Measurements from ENCODE around the gene RIC8B. TPM values are rescaled to one million over a fixed set of nuclear protein-coding genes. Genes with fewer than 3 reads are reported as not detected.

The RIC8B gene
- total RNA-seq, 6 experiments from 2014 or later: 5.9 to 10.6 (median 6.5) TPM

DNA sequence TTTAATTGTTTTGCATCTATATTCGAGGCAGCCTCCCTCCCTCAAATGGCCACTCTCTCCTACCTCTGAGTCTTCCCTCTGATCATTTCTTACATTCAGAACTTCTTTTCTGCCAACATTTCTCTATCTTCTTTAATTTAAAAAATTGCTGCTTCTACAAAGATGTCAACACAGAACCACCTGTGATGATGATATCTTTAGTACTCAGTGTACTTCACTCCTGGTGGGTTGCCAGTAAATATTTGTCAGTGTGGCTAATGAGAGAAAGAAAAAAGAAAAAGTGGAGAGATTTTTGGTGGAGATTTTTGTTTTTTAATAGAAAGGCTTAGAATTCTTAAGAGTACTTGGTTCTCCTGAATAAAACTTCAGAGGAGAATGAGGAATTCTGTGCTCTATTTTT, 8.1 kb downstream of the RIC8B start:
- DNase-seq (no peak), ATAC-seq (peak; percentile 53 to 61 (median 56))
- H3K27me3 ChIP-seq: no peaks in the 10 kb centered on the region
- intact Hi-C loops (cut with DNase I): no loop called here
- peak overlapping the region in 1 of 3 donors; percentile 38 for H3K27ac ChIP-seq
- TF ChIP-seq POLR2A (IDR thresholded peaks at IDR 0.05): no peak
- H3K4me3 ChIP-seq: no peak overlapping the region
- peaks cover 0 to 23% (median 0%) of the 10 kb centered on the region in 4 donors for H3K4me1 ChIP-seq
- WGBS (ENCODE audit: insufficient coverage, low coverage, low lambda C conversion rate, missing lambda C conversion rate): 26% methylated on average over 1 of the region's 1 CpG
- no peaks in the 10 kb centered on the region for H3K36me3 ChIP-seq
- no peaks in the 10 kb centered on the region for H3K9me3 ChIP-seq

DNA sequence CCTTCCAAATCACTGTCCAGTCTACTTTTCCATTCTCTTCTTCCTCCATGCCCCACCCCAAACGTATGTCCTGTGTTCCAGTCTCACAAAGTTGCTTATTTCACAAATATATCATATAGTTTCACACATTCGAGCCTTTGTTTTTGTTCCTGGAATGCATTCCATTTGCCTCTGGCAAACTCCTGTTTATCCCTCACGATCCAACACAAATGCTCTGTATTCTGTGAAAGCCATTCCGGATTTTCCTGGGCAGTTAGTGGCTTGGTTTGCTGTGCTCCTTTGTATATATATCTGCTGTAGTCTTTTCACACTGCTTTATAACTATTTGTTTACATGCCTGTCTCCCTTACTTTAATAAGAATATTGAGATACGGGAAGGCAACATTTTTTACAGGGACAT, 9.0 kb downstream of the RIC8B start:
- 90% methylated on average over 5 of the region's 5 CpGs for WGBS (ENCODE audit: insufficient coverage, low coverage, low lambda C conversion rate, missing lambda C conversion rate)
- H3K27ac ChIP-seq: no peak overlapping the region
- H3K27me3 ChIP-seq: no peaks in the 10 kb centered on the region
- no peak for ATAC-seq
- intact Hi-C loops (cut with DNase I): no loop called here
- H3K4me3 ChIP-seq: no peak overlapping the region
- DNase-seq: no peak
- no peaks in the 10 kb centered on the region for H3K36me3 ChIP-seq
- TF ChIP-seq, protein P1, sequence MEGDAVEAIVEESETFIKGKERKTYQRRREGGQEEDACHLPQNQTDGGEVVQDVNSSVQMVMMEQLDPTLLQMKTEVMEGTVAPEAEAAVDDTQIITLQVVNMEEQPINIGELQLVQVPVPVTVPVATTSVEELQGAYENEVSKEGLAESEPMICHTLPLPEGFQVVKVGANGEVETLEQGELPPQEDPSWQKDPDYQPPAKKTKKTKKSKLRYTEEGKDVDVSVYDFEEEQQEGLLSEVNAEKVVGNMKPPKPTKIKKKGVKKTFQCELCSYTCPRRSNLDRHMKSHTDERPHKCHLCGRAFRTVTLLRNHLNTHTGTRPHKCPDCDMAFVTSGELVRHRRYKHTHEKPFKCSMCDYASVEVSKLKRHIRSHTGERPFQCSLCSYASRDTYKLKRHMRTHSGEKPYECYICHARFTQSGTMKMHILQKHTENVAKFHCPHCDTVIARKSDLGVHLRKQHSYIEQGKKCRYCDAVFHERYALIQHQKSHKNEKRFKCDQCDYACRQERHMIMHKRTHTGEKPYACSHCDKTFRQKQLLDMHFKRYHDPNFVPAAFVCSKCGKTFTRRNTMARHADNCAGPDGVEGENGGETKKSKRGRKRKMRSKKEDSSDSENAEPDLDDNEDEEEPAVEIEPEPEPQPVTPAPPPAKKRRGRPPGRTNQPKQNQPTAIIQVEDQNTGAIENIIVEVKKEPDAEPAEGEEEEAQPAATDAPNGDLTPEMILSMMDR (IDR thresholded peaks at IDR 0.05): no peak
- no peak for TF ChIP-seq POLR2A (IDR thresholded peaks at IDR 0.05)
- H3K4me1 ChIP-seq: peaks cover 0 to 18% (median 0%) of the 10 kb centered on the region in 4 donors
- no peaks in the 10 kb centered on the region for H3K9me3 ChIP-seq

DNA sequence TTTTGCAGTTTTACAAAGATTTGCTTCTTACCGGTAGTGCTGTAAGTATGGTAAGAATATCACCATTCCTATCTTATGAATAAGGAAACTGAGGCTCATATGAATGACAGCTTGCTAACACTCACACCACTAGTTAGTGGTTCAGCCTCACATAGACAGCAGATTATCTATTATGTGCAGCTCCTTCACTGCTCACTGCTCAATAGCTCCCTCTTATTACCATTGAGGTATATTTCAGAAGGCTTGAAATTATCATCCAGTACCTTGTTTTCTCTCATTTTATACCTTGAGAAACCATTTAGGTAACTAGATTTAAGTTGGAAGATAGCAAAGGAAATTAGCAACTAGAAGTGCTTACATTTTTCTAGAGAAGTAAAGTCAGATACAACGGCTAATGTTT, 15.5 kb downstream of the RIC8B start:
- no peak for DNase-seq
- Histone ChIP-seq H3K27ac (no peak overlapping the region), H3K27me3 (no peaks in the 10 kb centered on the region), H3K4me3 (no peak overlapping the region), H3K9me3 (no peaks in the 10 kb centered on the region), H3K36me3 (no peaks in the 10 kb centered on the region), H3K4me1 (peaks cover 0 to 8% (median 0%) of the 10 kb centered on the region in 4 donors)
- WGBS (ENCODE audit: insufficient coverage, low coverage, low lambda C conversion rate, missing lambda C conversion rate): 97% methylated on average over 2 of the region's 2 CpGs
- peak in 3 of 4 donors; percentile 36 to 48 (median 41) for ATAC-seq
- intact Hi-C loops (cut with DNase I): no loop called here
- no peak for TF ChIP-seq POLR2A (IDR thresholded peaks at IDR 0.05)
- TF ChIP-seq, protein P1 (IDR thresholded peaks at IDR 0.05): peak; percentile 4 to 26 (median 22)

DNA sequence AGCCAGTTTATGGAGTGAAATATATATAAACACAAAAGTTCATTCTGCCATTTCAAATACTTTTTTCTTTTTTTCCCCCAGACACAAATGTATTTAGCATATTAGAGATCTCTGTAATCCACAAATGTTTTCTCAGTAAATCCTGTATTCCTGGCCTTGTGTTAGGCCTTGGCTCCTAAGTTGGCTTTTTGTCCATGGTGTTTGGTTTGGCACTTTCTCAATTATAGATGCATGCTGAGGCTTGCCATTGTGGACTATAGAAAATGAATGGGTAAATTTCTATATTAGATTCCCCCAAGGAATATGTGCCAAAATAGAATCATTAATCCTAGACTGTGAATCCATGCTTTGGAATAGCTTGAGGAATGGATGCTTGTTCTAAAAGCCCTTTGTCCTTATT, 17.0 kb downstream of the RIC8B start:
- no peak overlapping the region for H3K4me3 ChIP-seq
- no peak overlapping the region for H3K27ac ChIP-seq
- ATAC-seq: peak in 3 of 4 donors; percentile 42 to 46 (median 45)
- peaks cover 0 to 8% (median 0%) of the 10 kb centered on the region in 4 donors for H3K4me1 ChIP-seq
- no peak for DNase-seq
- no peaks in the 10 kb centered on the region for H3K9me3 ChIP-seq
- no peaks in the 10 kb centered on the region for H3K27me3 ChIP-seq
- intact Hi-C loops (cut with DNase I): no loop called here
- no peak for TF ChIP-seq POLR2A (IDR thresholded peaks at IDR 0.05)
- H3K36me3 ChIP-seq: no peaks in the 10 kb centered on the region

DNA sequence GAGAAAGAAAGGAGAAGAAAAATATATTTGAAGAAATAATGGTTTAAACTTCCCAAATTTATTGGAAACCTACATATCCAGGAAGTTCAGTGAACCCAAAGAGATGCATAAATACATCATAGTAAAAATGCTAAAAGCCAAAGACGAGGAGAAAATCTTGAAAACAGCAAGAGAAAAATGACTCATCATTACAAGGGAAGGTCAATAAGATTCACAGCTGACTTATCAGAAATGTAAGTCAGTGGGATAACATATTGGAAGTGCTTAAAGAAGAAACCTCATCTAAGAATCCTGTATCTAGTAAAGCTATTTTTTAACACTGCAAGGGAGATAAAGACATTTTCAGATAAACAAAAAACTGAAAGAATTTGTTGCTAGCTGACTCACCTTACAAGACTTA, 19.9 kb downstream of the RIC8B start:
- 60% methylated on average over 1 of the region's 1 CpG for WGBS (ENCODE audit: insufficient coverage, low coverage, low lambda C conversion rate, missing lambda C conversion rate)
- no peaks in the 10 kb centered on the region for H3K4me1 ChIP-seq
- no peaks in the 10 kb centered on the region for H3K27me3 ChIP-seq
- H3K4me3 ChIP-seq: no peak overlapping the region
- intact Hi-C loops (cut with DNase I): no loop called here
- no peaks in the 10 kb centered on the region for H3K9me3 ChIP-seq
- DNase-seq: no peak
- no peak overlapping the region for H3K27ac ChIP-seq
- TF ChIP-seq POLR2A (IDR thresholded peaks at IDR 0.05): no peak
- TF ChIP-seq, protein P1 (IDR thresholded peaks at IDR 0.05): no peak
- ATAC-seq: no peak
- no peaks in the 10 kb centered on the region for H3K36me3 ChIP-seq
